Cardiac fibroblast (primary cell): ENCODE data around the gene DGKZ.

ENCODE experiments used
- DNase-seq, 2 donors: peaks; one replicate each; pipeline versions ENCODE4 v3.0.0 to v3.0.0-alpha.2; 2010; ENCODE audit warnings: low read depth in 2 of 2
- H3K4me3 ChIP-seq, 2 donors: replicated peaks in 1 of 2; 1 replicate in 1 of 2; 2 replicates in 1 of 2; pipeline ENCODE4 v1.5.1; 2011; ENCODE audit warnings: low read depth in 2 of 2, low read length in 2 of 2, mild to moderate bottlenecking in 2 of 2, moderate library complexity in 1 of 2
- CTCF ChIP-seq: IDR thresholded peaks from one replicate; pipeline ENCODE4 v1.5.1; 2011; ENCODE audit warnings: low read depth, mild to moderate bottlenecking, low read length, inconsistent platforms

The DGKZ gene

GRCh38 chr11:46315033-46315738 lies 32.1 kb upstream of the DGKZ start:
- TF ChIP-seq CTCF: peak; percentile 88
- DNase-seq: peak; percentile 81 to 86
- no peak overlapping the region for H3K4me3 ChIP-seq

GRCh38 chr11:46315783-46316563 lies 31.3 kb upstream of the DGKZ start:
- TF ChIP-seq CTCF: no peak
- DNase-seq: no peak
- no peak overlapping the region for H3K4me3 ChIP-seq

GRCh38 chr11:46319074-46319453 lies 28.2 kb upstream of the DGKZ start:
- H3K4me3 ChIP-seq: no peak overlapping the region

DNA sequence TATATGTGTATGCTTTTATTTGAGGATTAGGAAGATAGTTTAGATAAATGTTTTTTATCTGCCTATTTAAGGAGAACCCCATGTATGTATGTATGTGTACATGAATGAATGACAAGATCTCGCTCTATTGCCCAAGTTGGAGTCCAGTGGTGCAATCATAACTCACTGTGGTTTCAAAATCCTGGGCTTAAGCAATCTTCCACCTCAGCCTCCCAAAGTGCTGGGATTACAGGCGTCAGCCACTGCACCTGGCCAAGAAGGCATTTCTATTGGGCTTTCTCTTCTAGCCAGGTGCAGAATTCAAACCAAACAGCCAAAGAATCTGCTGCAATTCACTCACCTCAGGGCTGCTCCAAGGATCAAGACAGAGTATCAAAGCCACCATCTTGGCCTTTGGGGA lies 25.5 kb upstream of the DGKZ start:
- no peak overlapping the region for H3K4me3 ChIP-seq
- TF ChIP-seq CTCF: no peak
- DNase-seq: peak in 1 of 2 donors; percentile 65

More at GRCh38 chr11:46319074-46319453, 28.2 kb upstream of the DGKZ start:
- DNase-seq: no peak
- no peak for TF ChIP-seq CTCF

DNA sequence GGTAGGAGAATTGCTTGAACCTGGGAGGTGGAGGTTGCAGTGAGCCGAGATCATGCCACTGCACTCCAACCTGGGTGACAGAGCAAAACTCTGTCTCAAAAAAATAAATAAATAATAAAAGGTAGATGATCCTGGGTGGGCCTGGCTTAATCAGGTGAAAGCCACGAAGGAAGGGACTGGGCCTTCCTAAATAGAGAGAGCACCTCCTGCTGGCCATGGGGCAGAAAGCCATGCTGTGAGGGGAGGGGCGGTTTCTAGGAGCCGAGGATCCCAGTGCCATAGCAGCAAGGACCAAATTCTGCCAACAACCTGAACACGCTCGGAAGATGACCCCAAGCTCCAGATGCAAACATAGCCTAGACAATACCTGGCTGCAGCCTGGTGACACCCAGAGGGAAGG lies 24.5 kb upstream of the DGKZ start:
- DNase-seq: peak in 1 of 2 donors; percentile 56
- TF ChIP-seq CTCF: peak; percentile 64
- H3K4me3 ChIP-seq: no peak overlapping the region

- DNase-seq: no peak
- H3K4me3 ChIP-seq: no peak overlapping the region
- no peak for TF ChIP-seq CTCF
Observed at GRCh38 chr11:46326813-46327416, 20.3 kb upstream of the DGKZ start.
